GM12874 (cell line): ENCODE data around the gene CYP27C1.

ENCODE experiments used
- CTCF ChIP-seq: IDR thresholded peaks from 2 replicates; pipeline ENCODE4 v1.5.1; 2011; ENCODE audit warnings: low read depth, mild to moderate bottlenecking, control low read depth, low read length, moderate library complexity; ENCODE audit not compliant: insufficient read depth

Gene CYP27C1

GRCh38 chr2:127170021-127170420, 50.1 kb downstream of the CYP27C1 start:
- TF ChIP-seq CTCF, result no peak

GRCh38 chr2:127169066-127169660, 50.9 kb downstream of the CYP27C1 start:
- no peak for TF ChIP-seq CTCF

GRCh38 chr2:127166231-127166860, 53.8 kb downstream of the CYP27C1 start:
- TF ChIP-seq CTCF, result no peak

- no peak for TF ChIP-seq CTCF
Measured at GRCh38 chr2:127165539-127165935, 54.6 kb downstream of the CYP27C1 start.

- no peak for TF ChIP-seq CTCF
Measured at GRCh38 chr2:127164761-127165538, 55.1 kb downstream of the CYP27C1 start.

GRCh38 chr2:127163921-127164320, 56.2 kb downstream of the CYP27C1 start:
- TF ChIP-seq CTCF, result no peak

- TF ChIP-seq CTCF, result no peak
Measured at GRCh38 chr2:127162261-127163089, 57.6 kb downstream of the CYP27C1 start.
